ENCODE data around the gene LRMDA.

DNA sequence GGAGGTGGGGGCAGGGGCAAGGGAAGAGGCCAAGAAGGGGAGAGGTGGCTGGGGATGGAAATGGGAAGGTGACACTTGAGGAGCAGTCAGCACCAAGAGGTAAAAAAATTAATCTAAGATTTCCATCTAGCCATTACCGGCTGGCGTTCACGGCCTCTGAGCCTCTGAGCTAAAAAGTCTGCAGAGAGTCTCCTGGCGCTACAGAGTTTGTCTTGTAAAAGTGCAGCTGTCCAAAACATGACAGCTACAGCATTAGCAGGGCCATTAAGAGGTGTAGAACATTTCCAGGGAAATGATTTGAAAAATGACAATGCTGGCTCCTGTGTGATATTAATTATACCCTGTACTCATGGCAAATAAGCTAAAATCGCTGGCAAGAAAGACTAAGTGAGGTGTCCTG is 167.6 kb downstream of the LRMDA start:
- TF ChIP-seq, protein P1, sequence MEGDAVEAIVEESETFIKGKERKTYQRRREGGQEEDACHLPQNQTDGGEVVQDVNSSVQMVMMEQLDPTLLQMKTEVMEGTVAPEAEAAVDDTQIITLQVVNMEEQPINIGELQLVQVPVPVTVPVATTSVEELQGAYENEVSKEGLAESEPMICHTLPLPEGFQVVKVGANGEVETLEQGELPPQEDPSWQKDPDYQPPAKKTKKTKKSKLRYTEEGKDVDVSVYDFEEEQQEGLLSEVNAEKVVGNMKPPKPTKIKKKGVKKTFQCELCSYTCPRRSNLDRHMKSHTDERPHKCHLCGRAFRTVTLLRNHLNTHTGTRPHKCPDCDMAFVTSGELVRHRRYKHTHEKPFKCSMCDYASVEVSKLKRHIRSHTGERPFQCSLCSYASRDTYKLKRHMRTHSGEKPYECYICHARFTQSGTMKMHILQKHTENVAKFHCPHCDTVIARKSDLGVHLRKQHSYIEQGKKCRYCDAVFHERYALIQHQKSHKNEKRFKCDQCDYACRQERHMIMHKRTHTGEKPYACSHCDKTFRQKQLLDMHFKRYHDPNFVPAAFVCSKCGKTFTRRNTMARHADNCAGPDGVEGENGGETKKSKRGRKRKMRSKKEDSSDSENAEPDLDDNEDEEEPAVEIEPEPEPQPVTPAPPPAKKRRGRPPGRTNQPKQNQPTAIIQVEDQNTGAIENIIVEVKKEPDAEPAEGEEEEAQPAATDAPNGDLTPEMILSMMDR (IDR thresholded peaks at IDR 0.05) = no peak
- TF ChIP-seq POLR2A (IDR thresholded peaks at IDR 0.05) = no peak

All from body of pancreas (tissue), 4 donors.